T-helper 1 cell treated with Interleukin-12 subunit alpha and Interleukin-12 subunit beta and Interleukin-4 antibody, amounts not matched to agents 30 μg/mL and 1 μg/mL, for 36 hours (primary cell): ENCODE data around the gene LRRFIP1.

Source experiments
- H3K27ac Mint-ChIP-seq: one replicate; pipeline ENCODE4 v1.8.0; 2021; ENCODE audit warnings: mild to moderate bottlenecking, mixed read lengths
- H3K27me3 Mint-ChIP-seq: one replicate; pipeline ENCODE4 v1.8.0; 2021; ENCODE audit warnings: low read depth, mixed read lengths
- H3K36me3 Mint-ChIP-seq: one replicate; pipeline ENCODE4 v1.8.0; 2021; ENCODE audit warnings: low read depth, mixed read lengths
- H3K4me1 Mint-ChIP-seq: one replicate; pipeline ENCODE4 v1.8.0; 2021; ENCODE audit warnings: low read depth, mixed read lengths
- H3K4me3 Mint-ChIP-seq: one replicate; pipeline ENCODE4 v1.8.0; 2021; ENCODE audit warnings: mild to moderate bottlenecking, moderate library complexity, mixed read lengths
- H3K9me3 Mint-ChIP-seq: one replicate; pipeline ENCODE4 v1.8.0; 2021; ENCODE audit warnings: mixed read lengths

LRRFIP1 gene

DNA sequence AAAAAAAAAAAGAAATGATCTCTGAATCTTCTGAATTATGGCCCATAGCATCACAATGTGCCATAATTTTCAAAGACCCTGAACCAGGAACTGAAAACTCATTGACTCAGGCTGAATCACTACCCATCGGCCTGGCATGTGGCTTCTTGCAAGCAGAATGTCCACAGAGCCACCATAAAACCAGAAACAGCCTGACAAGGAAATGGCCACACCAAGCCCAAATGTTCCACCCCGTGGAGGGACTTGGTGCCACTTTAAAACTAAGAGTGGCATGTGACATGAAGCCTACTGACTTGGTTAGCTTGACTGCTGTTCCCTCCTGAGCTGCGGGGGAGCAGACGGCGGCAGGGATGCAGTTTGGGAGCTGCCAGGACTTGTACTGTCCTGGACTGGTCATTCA lies 100.0 kb downstream of the LRRFIP1 start:
- Mint-ChIP-seq H3K27me3 (no peaks in the 10 kb centered on the region), H3K27ac (no peak overlapping the region), H3K4me1 (peaks cover 43% of the 10 kb centered on the region), H3K36me3 (peaks cover 16% of the 10 kb centered on the region), H3K4me3 (no peak overlapping the region), H3K9me3 (no peaks in the 10 kb centered on the region)

DNA sequence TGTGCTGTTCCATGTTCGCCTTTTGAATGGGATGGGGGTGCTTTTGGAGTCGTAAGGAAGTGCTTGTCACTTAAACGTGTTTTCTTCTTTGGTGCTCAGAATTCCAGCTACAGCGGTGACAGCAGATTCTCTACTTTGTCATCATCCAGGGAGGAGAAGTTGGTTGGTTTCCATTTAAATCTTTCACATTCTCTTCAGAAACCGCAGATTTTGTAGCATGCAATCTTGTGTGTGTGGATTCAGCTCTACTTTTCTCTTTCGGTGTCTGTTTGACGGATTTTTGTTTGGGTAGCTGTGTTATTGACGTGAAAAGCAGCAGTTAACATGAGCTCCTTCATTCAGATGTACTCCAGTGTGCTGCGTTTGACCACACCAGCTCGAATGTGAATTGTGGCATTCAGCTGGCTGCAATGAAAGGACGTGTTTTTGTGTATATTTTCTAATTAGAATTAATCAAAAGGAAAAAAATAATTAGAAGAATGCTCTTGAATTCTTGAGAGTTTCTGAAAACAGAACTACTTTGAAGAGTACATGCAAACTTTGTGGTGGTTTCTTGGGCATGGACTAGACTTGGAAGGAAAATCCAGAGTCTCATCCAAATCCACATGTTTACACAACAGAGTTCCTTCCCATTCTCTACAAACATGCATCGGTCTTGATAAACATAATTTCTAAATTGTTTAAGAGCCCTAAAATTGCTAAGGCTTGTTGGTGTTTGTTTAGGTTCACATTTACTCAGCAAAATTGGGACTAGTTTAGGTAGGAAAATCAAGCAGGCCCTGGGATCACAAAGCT lies 102.5 kb downstream of the LRRFIP1 start:
- Mint-ChIP-seq H3K36me3 (peaks cover 20% of the 10 kb centered on the region), H3K27me3 (no peaks in the 10 kb centered on the region), H3K27ac (no peak overlapping the region), H3K4me3 (no peak overlapping the region), H3K9me3 (no peaks in the 10 kb centered on the region), H3K4me1 (peaks cover 43% of the 10 kb centered on the region)

DNA sequence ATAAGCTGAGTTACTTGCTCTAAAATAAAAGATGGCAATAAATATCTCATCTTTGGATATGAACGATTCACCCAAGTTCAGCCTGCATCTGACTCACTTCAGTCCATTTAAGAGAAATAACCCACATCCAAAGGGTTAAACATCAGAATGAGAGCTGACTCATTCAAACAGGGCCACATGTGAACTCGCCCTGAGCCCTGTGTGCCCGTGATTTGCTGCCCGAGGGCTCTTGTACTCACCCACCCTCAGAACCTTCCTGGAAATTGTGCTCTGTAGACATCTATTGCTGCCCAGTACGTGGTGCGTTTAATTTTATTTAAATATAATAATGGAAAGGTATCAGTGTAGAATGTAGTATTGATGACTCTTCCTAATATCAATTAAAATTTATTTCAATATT lies 104.3 kb downstream of the LRRFIP1 start:
- no peaks in the 10 kb centered on the region for H3K27me3 Mint-ChIP-seq
- peaks cover 49% of the 10 kb centered on the region for H3K4me1 Mint-ChIP-seq
- H3K9me3 Mint-ChIP-seq, result no peaks in the 10 kb centered on the region
- no peak overlapping the region for H3K4me3 Mint-ChIP-seq
- peaks cover 23% of the 10 kb centered on the region for H3K36me3 Mint-ChIP-seq
- H3K27ac Mint-ChIP-seq, result peak overlapping the region; percentile 8

- H3K27me3 Mint-ChIP-seq, result no peaks in the 10 kb centered on the region
- H3K4me3 Mint-ChIP-seq, result no peak overlapping the region
- peak overlapping the region; percentile 23 for H3K27ac Mint-ChIP-seq
- peaks cover 22% of the 10 kb centered on the region for H3K36me3 Mint-ChIP-seq
- H3K4me1 Mint-ChIP-seq, result peaks cover 48% of the 10 kb centered on the region
- no peaks in the 10 kb centered on the region for H3K9me3 Mint-ChIP-seq
Observed at GRCh38 chr2:237732070-237732469, 104.7 kb downstream of the LRRFIP1 start.

DNA sequence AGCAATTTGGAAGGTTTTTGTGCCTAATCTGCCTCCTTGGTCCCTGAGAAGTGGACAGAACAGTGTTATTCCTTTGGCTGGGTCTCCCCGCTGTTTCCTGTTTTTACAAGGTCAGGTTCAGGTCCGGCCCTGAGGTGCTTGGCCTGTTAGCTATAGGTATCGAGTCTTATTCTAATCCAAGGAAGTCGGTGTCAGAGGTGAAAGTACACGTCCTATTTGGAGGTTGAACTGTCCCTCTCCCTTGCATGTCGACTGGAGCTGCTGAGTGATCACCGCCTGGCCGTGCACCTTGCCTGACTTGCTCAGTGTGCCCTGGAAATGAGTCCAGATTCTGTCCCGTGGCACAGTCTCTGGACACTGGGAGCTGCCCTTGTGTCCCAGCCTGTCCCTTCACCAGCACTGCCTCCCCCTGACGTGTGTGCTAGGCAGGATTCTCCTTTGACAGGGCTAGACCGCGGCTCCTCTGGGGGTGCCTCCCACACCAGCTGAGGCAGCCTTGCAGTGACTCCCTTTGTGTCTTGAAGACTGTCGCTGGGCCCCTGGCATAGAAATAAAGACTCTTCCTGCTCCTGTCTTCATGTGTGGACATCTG lies 105.5 kb downstream of the LRRFIP1 start:
- Mint-ChIP-seq H3K4me1 (peaks cover 45% of the 10 kb centered on the region), H3K9me3 (no peaks in the 10 kb centered on the region), H3K27me3 (no peaks in the 10 kb centered on the region), H3K36me3 (peaks cover 25% of the 10 kb centered on the region), H3K4me3 (no peak overlapping the region), H3K27ac (peak overlapping the region; percentile 49)

- H3K4me1 Mint-ChIP-seq, result peaks cover 43% of the 10 kb centered on the region
- H3K27me3 Mint-ChIP-seq, result no peaks in the 10 kb centered on the region
- H3K27ac Mint-ChIP-seq, result no peak overlapping the region
- no peak overlapping the region for H3K4me3 Mint-ChIP-seq
- H3K36me3 Mint-ChIP-seq, result peaks cover 28% of the 10 kb centered on the region
- H3K9me3 Mint-ChIP-seq, result no peaks in the 10 kb centered on the region
Observed at GRCh38 chr2:237733677-237734300, 106.4 kb downstream of the LRRFIP1 start.

DNA sequence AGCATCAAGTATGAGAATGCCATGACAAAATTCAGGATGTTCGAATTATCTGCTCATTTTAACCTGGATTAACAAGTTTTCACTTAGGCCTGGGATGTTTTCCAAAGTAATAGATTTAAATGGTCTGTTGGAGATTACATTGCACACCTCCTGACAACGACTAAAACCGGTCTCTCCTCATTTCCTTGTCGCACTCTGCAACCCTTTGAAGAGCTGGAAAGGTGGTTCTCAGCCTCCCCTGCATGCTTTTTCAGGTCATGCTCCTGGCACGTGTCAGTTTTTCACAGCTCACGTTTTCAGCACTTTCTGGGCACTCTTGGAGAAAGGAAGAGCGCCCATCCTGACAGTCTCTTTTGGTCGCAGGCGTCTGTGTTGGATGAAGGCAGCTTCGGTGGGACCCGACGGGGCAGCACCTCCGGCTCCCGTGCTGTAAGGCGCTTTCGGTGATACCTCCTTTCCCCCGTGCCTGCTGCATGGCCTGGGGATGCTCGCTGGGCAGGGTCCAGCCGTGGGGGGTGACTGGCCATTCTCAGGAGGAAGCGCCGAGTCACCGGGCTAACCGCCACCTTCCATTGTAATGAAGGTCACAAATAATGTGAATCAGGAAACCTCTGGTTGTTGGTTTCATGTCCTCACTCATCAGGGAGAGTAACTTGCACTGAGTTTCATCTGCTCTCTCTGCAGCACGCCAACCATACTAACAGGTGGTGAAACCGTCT lies 107.7 kb downstream of the LRRFIP1 start:
- Mint-ChIP-seq H3K4me1 (peaks cover 46% of the 10 kb centered on the region), H3K4me3 (no peak overlapping the region), H3K27me3 (no peaks in the 10 kb centered on the region), H3K9me3 (no peaks in the 10 kb centered on the region), H3K27ac (no peak overlapping the region), H3K36me3 (peaks cover 32% of the 10 kb centered on the region)

DNA sequence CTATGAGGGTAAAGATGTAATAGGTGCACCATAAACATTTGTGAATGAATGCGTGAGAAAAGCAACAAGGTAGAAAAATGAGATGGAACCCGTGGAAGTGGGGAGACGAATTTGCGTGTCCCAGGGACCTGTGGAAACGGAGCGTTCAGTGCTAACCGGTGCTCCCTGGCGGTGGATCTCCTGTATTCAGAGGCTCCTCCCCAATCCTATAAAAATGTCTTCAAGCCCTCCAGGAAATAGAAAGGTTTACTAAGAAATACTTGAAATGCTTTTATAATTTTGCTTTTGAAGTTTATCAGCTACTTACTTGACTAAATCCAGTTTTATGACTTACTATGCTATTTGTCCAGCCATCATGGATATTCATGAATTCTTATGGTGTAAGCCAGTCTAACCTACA lies 108.4 kb downstream of the LRRFIP1 start:
- H3K4me3 Mint-ChIP-seq, result no peak overlapping the region

DNA sequence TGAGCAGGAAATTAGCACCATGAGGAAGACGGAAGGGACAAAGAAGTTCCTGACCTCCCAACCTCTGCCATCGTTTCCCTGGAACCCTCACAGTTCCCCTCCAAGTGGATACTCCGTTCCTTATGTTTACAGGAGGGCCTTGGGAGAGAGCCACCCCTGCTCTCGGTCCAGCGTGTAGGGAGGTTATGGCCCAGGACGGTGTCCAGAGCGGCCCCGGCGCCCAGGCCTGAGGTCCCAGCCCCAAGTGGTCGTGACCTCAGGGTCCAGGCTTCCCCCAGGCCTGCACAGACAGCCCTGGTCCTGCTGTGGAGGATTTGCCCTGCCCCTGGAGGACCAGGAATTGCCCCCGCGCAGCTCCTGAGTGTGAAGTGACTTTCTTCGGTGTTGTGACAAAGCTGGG lies 109.4 kb downstream of the LRRFIP1 start:
- Mint-ChIP-seq H3K4me1 (peaks cover 37% of the 10 kb centered on the region), H3K4me3 (no peak overlapping the region), H3K27me3 (no peaks in the 10 kb centered on the region), H3K36me3 (peaks cover 33% of the 10 kb centered on the region), H3K9me3 (no peaks in the 10 kb centered on the region), H3K27ac (no peak overlapping the region)

More for the DNA sequence above, 108.4 kb downstream of the LRRFIP1 start:
- Mint-ChIP-seq H3K4me1 (peaks cover 42% of the 10 kb centered on the region), H3K9me3 (no peaks in the 10 kb centered on the region), H3K27ac (no peak overlapping the region), H3K27me3 (no peaks in the 10 kb centered on the region), H3K36me3 (peaks cover 30% of the 10 kb centered on the region)

GRCh38 chr2:237737196-237737865 lies 109.9 kb downstream of the LRRFIP1 start:
- peaks cover 30% of the 10 kb centered on the region for H3K36me3 Mint-ChIP-seq
- no peaks in the 10 kb centered on the region for H3K9me3 Mint-ChIP-seq
- H3K27me3 Mint-ChIP-seq, result no peaks in the 10 kb centered on the region
- no peak overlapping the region for H3K27ac Mint-ChIP-seq
- peaks cover 36% of the 10 kb centered on the region for H3K4me1 Mint-ChIP-seq
- H3K4me3 Mint-ChIP-seq, result no peak overlapping the region

- Mint-ChIP-seq H3K4me1 (peaks cover 35% of the 10 kb centered on the region), H3K27ac (no peak overlapping the region), H3K27me3 (no peaks in the 10 kb centered on the region), H3K4me3 (no peak overlapping the region), H3K36me3 (peaks cover 27% of the 10 kb centered on the region), H3K9me3 (no peaks in the 10 kb centered on the region)
Observed at GRCh38 chr2:237738255-237738654, 110.9 kb downstream of the LRRFIP1 start.

GRCh38 chr2:237739101-237739500 lies 111.7 kb downstream of the LRRFIP1 start:
- H3K27me3 Mint-ChIP-seq, result no peaks in the 10 kb centered on the region
- no peak overlapping the region for H3K4me3 Mint-ChIP-seq
- no peaks in the 10 kb centered on the region for H3K9me3 Mint-ChIP-seq
- peaks cover 27% of the 10 kb centered on the region for H3K36me3 Mint-ChIP-seq
- peaks cover 39% of the 10 kb centered on the region for H3K4me1 Mint-ChIP-seq
- H3K27ac Mint-ChIP-seq, result no peak overlapping the region

GRCh38 chr2:237742191-237742590 lies 114.8 kb downstream of the LRRFIP1 start:
- Mint-ChIP-seq H3K27me3 (no peaks in the 10 kb centered on the region), H3K4me1 (peaks cover 33% of the 10 kb centered on the region), H3K27ac (peak overlapping the region; percentile 36), H3K36me3 (peaks cover 15% of the 10 kb centered on the region), H3K9me3 (no peaks in the 10 kb centered on the region), H3K4me3 (no peak overlapping the region)

DNA sequence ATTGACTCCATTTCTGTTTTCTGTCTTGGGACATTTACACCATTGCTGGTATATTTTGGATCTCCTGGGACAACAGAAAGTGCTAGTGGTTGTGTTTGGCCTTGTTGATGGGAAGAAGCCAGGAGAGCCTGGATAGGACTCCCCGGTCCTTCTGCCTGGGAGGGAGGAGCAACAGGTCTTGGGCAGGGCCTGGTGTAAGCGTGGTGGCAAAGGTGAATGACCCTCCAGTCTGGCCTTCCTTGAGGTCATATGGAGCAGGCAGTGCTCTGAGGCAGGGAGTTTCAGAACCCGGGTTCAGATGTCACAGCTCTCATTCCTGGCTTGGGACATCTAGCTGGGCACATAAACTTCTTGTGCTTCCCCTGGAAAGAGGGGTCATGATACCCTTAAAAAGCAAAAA lies 115.2 kb downstream of the LRRFIP1 start:
- Mint-ChIP-seq H3K4me3 (no peak overlapping the region), H3K9me3 (no peaks in the 10 kb centered on the region), H3K27me3 (no peaks in the 10 kb centered on the region), H3K4me1 (peaks cover 33% of the 10 kb centered on the region), H3K36me3 (peaks cover 15% of the 10 kb centered on the region), H3K27ac (peak overlapping the region; percentile 34)
